Cortex of kidney (tissue), 1 donor: Measurements from ENCODE around the gene IST1.
"Not testable (repeated sequence)": the region's sequence is repeated elsewhere in the genome, so short reads cannot be mapped to it uniquely, and the experiment has no call there.

Experiments used
- DNase-seq: peaks from one replicate; lab custom pipeline; 2025; lab: John Stamatoyannopoulos, UW

Gene IST1

GRCh38 chr16:71882505-71883167, 12.7 kb upstream of the IST1 start:
- DNase-seq: no peak

DNA sequence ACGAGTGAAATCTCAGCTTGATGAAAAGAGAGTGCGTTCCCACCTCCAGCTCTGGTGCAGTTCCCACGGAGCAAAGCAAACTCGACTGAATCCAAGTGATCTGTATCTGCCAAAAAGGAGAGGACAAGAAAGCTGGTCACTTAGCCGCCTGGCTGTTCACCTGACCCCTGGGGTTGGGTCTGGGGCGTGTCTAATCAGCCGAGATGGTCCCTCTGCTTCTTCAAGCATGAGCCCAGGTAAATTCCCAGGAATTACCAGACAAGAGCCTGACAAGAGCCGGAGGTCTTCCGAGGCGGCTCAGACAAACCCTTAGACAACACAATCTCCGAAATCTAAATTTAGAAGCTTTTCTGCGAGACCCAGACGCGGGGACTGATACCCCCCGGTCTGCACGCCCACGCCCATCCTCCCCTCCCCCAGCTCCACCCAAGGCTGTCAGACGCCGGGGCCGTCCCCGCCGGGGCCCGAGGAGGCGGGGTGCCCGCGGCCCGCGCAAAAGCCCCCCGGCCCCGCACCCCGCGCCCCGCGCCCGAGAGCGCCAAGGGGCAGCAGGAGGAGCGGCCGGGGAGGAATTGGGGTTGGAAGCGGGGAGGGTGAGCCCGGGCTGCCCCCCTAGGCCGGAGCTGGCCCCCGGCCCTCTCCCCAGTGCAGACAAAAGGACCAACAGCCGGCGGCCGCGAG, 12.0 kb upstream of the IST1 start:
- DNase-seq: no peak

DNA sequence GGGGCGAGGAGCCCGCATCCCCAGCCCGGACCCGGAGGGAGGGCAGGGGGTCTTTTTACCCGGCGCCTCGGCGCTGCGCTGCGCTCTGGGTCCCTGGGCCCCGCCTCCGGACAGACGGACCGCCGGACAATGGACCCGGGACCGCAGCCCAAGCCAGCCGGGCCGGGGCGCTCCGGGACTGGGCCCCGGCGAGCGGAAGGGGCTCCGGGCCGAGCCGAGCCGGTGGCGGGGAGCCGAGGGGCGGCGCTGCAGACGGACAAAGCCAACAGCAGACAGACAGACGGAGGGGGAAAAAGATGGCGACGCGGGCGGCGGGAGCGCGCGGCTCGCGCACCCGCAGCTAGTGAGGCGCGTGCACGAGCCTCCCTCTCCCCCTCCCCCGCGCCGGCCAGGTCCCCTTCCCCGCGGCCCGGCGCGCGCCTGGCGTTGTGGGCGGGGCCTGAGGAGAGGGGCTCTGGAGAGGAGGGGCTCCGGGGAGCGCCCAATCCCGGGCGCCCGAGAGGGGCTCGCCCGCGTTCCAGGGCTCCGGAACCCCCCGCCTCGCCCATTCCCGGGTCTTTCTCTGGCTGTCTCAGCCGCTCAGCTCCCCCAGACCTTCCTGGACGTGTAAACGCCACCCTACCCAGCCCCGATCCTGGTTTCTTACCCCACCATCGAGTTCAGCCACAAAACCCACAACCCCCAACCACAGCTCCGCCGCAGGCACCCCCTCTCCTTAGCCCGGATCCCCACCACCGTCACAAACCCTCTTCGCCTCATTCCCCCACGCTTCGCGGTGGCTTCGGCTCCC, 11.3 kb upstream of the IST1 start, which contains the start of gene ZNF821:
TSS of gene ZNF821 (minus strand) at position 334 of the 790 bp plus-strand sequence. CDS start 4,236 bp downstream, outside the sequence.
- DNase-seq: no peak

GRCh38 chr16:71885261-71885650, 10.1 kb upstream of the IST1 start:
- DNase-seq: no peak

GRCh38 chr16:71889147-71889546, 6.2 kb upstream of the IST1 start:
- DNase-seq: no peak

DNA sequence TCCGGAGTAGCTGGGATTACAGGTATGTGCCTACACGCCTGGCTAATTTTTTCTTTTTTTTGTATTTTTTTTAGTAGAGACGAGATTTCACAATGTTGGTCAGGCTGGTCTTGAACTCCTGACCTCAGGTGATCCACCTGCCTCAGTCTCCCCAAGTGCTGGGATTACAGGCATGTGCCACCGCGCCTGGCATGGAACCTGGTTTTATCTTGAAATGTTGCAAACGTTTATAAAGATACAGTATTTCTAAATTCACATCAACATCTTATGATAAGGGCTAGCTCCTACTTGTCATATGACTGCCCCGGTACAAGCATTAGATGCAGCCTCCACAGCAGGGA, 1.5 kb upstream of the IST1 start:
- no peak for DNase-seq

GRCh38 chr16:71894229-71894920, 956 bp upstream of the IST1 start:
- DNase-seq: no peak

GRCh38 chr16:71895679-71896365, 491 bp downstream of the IST1 start:
- no peak for DNase-seq

DNA sequence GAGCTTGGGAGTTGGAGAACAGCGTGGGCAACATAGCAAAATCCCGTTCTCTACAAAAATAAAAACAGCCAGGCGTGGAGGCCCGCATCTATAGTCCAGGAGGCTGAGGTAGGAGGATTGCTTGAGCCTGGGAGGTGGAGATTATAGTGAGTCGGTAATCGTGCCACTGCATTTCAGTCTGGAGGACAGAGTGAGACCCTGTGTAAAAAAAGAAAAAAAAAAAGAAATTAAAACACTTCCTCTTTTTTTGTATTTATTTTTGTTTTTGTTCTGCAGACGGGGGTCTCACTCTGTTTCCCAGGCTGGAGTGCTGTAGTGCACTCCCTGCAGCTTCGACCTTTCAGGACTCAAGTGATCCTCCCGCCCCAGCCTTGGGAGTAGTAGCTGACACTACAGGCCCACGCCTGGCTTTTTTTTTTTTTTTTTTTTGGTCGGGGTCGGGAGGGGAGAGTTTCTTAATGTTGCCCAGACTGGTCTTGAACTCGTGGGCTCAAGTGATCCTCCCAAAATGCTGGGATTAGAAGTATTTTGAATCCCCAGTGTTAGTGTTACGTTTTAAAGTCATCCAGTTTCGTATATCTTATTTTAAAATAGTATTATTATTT, 1.5 kb downstream of the IST1 start:
- DNase-seq: no peak

DNA sequence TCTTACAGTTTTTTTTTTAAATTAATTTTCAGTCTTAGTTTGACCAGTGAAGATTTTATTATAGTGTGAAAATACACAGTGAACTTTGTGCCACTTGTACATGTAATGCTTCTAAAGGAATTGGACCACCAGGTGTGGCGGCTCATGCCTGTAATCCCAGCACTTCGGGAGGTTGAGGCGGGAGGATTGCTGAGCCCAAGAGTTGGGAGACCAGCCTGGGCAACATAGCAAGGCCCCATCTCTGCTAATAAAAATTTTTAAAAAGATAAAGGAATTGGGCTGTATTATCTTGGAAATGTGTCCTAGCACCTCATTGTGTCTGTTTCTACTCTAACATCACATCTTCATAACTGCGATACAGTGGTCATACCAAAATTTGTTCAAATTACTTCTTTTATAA, 3.8 kb downstream of the IST1 start:
- DNase-seq: no peak

- no peak for DNase-seq
Observed at GRCh38 chr16:71902656-71903365, 7.5 kb downstream of the IST1 start.

DNA sequence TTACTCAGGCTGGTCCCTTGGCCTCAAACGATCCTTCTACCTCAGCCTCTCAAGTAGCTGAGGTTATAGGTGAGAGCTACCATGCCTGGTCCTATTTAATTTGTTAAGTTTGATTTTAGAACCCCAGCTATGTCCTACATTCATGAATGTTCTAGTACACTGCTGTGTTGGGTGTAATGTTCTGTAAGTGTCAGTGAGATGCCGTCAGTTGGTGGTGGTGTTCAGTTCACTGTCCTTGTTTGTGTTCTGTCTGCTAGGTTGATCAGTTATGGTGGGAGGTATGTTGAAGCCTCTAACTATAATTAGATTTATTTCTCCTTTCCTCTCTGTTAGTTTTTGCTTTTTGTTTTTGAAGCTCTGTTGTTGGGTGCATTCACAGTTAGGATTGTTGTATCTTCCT, 8.3 kb downstream of the IST1 start:
- no peak for DNase-seq

DNA sequence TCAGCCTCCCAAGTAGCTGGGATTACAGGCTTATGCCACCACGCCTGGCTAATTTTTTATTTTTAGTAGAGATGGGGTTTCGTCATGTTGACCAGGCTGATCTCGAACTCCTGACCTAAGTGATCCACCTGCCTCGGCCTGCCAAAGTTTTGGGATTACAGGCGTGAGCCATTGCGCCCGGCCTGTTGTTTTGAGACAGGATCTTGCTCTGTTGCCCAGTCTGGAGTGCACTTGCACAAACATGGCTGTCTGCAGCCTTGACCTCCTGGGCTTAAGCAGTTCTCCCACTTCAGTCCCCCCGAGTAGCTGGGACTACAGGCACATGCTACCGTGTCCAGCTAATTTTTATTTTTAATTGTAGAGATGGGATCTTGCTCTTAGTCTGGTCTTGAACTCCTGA, 8.9 kb downstream of the IST1 start:
- DNase-seq: no peak

- DNase-seq: not testable (repeated sequence)
Observed at GRCh38 chr16:71905765-71906164, 10.4 kb downstream of the IST1 start.

- no peak for DNase-seq
Observed at GRCh38 chr16:71911121-71911520, 15.8 kb downstream of the IST1 start.

DNA sequence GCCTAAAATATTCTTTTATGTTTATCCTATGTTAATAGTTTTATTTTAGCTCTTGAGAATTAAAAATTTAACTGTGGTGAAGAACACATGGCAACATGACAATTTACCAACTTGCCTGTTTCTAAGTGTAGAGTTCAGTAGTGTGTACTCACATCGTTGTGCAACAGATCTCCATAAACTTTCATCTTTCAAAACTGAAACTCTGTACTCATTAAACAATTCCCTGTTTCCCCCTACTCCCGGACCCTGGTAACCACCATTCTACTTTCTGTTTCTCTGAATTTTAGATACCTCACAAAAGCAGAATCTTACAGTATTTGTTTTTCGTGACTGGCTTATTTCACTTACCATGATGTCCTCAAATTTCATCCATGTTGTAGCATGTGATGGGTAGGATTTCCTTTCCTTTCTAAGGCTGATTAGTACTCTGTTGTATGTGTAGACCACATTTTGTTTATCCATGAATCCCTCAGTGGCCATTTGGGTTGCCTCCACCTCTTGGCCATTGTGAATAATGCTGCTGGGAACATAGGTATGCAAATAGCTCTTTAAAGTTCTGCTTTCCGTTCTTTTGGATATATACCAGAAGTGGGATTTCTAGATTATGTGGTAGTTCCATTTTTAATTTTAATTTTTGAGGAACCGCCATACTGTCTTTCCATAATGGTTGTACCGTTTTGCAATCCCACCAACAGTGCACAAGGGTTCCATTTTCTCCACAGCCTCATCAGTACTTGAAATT, 17.4 kb downstream of the IST1 start:
- no peak for DNase-seq

DNA sequence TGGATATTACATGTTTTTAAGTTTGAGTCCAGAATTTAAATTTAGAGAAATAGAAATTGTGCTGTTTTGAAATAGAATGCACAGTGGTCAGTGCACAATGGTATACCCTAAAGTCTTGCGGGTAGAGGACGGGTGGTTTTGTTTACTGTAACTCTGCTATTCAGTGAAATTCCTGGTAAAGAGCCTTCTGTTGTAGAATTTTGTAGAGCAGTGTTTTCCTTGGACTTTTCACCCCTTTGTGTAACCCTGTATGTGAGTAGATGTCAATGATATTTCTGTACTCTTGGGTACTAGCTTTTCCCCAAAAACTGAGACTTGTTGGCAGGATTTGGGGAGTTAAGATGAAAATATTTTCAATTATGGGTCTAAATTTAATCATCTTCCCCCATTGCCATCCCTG, 19.5 kb downstream of the IST1 start:
- DNase-seq: no peak

GRCh38 chr16:71915350-71915749, 20.0 kb downstream of the IST1 start:
- no peak for DNase-seq

- no peak for DNase-seq
Observed at GRCh38 chr16:71916397-71916920, 21.1 kb downstream of the IST1 start.

- DNase-seq: no peak
Observed at GRCh38 chr16:71917900-71918299, 22.6 kb downstream of the IST1 start.
